Sigmoid colon (tissue), 7 donors: ENCODE results near the gene BOC. TPM values are rescaled to one million over a fixed set of nuclear protein-coding genes. Genes with fewer than 3 reads are reported as not detected.

Source experiments
- DNase-seq: peaks from one replicate; pipeline ENCODE4 v3.0.0-alpha.2; 2019
- H3K27ac ChIP-seq, 4 donors: fragments of 200-600 bp; sonication (generic); one replicate each; pipeline ENCODE4 v1.5.1; 2016 to 2019; ENCODE audit warnings: mild to moderate bottlenecking in 1 of 4
- H3K27me3 ChIP-seq, 3 donors: fragments of 200-600 bp; sonication (generic); one replicate each; pipeline ENCODE4 v1.5.1; 2019; ENCODE audit warnings: mild to moderate bottlenecking in 1 of 3
- H3K36me3 ChIP-seq, 4 donors: fragments of 200-600 bp; sonication (generic); one replicate each; pipeline ENCODE4 v1.5.1; 2016 to 2019
- H3K4me1 ChIP-seq, 4 donors: fragments of 200-600 bp; sonication (generic); one replicate each; pipeline ENCODE4 v1.5.1; 2017 to 2019
- H3K4me3 ChIP-seq, 4 donors: fragments of 200-600 bp; sonication (generic); one replicate each; pipeline ENCODE4 v1.5.1; 2017 to 2019; ENCODE audit warnings: mild to moderate bottlenecking in 2 of 4, moderate library complexity in 1 of 4
- H3K9me3 ChIP-seq, 4 donors: fragments of 200-600 bp in 3 of 4; sonication (generic) in 3 of 4; one replicate each; pipeline versions ENCODE4 v1.5.1 to v1.6.1; 2013 to 2019
- EP300 ChIP-seq, 4 donors: sonication (generic); formaldehyde crosslinking; IDR thresholded peaks; one replicate each; pipeline ENCODE4 v1.6.1; 2017; ENCODE audit warnings: antibody characterized with exemption in 4 of 4
- POLR2A ChIP-seq, 2 donors: fragments of 450-650 bp; IDR thresholded peaks; one replicate each; pipeline ENCODE4 v1.6.1; 2016; ENCODE audit warnings: antibody characterized with exemption in 2 of 2, mild to moderate bottlenecking in 2 of 2, moderate library complexity in 2 of 2
- POLR2AphosphoS5 ChIP-seq, 4 donors: sonication (generic); formaldehyde crosslinking; IDR thresholded peaks; one replicate each; pipeline ENCODE4 v1.6.1; 2017; ENCODE audit warnings: antibody characterized with exemption in 4 of 4
- WGBS, 2 donors: extraction: QIAGEN DNeasy Blood & Tissue Kit; methylation state at CpG; one replicate each; pipeline ENCODE4 v1.1.7; 2013; 5-methylcytosine and 5-hydroxymethylcytosine counted together
- intact Hi-C: fragments of 100-400 bp; cut with DNase I; formaldehyde crosslinking; loops from one replicate; pipeline ENCODE4 v1.15.1; 2023
- polyA plus RNA-seq, 3 donors: library from polyadenylated mRNA; stranded (reverse); fragments of 200-250 nt; gene quantifications; one replicate each; pipeline ENCODE4 v1.2.3, GENCODE V29; 2013
- total RNA-seq, 4 donors: library from RNA; depleted of rRNA; stranded (reverse); fragments of >200 nt; gene quantifications; one replicate each; pipeline ENCODE4 v1.1.0, GENCODE V29; 2016
- TF ChIP-seq, protein P1 (sequence below), 4 experiments: fragments of 450-650 bp in 3 of 4; fragments of 200-600 bp in 1 of 4; IDR thresholded peaks; one replicate each; pipeline ENCODE4 v1.5.1; 2016 to 2019; ENCODE audit warnings: antibody characterized with exemption in 4 of 4, mild to moderate bottlenecking in 3 of 4, moderate library complexity in 2 of 4
- donor health status: healthy with polysubstance abuse.
- donor health status: Bipolar disorder and iron deficiency.
- donor health status: healthy.

Gene BOC
- total and polyA plus RNA-seq, 7 donors = 1.6 to 122 (median 80.3) TPM

DNA sequence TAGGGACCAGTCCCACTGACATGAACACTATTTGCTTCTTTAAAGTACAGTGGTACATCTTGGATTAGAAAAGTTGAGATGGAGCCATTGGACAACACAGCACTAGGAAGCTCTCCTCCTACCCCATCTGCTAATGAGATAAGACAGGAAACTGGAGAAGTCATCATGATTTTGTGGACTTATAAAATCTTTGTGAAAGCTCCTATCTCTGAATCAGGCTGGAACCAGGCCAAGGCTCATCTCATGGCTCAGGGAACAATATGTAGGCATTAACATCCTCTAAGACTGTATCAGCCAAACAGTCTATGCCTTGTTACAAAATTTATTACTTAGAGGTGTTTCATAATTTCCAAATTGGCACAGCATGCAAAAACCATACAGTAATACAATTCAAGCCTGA lies 84.1 kb downstream of the BOC start:
- TF ChIP-seq, protein P1, sequence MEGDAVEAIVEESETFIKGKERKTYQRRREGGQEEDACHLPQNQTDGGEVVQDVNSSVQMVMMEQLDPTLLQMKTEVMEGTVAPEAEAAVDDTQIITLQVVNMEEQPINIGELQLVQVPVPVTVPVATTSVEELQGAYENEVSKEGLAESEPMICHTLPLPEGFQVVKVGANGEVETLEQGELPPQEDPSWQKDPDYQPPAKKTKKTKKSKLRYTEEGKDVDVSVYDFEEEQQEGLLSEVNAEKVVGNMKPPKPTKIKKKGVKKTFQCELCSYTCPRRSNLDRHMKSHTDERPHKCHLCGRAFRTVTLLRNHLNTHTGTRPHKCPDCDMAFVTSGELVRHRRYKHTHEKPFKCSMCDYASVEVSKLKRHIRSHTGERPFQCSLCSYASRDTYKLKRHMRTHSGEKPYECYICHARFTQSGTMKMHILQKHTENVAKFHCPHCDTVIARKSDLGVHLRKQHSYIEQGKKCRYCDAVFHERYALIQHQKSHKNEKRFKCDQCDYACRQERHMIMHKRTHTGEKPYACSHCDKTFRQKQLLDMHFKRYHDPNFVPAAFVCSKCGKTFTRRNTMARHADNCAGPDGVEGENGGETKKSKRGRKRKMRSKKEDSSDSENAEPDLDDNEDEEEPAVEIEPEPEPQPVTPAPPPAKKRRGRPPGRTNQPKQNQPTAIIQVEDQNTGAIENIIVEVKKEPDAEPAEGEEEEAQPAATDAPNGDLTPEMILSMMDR (IDR thresholded peaks at IDR 0.05) = no peak
- TF ChIP-seq EP300 (IDR thresholded peaks at IDR 0.05) (no peak), POLR2AphosphoS5 (IDR thresholded peaks at IDR 0.05) (no peak), POLR2A (IDR thresholded peaks at IDR 0.05) (no peak)
- intact Hi-C loops = loop anchor here (10.0 kb wide), 2 partner anchors 139 to 219 kb away; partner anchors contain the start of gene SPICE1
- Histone ChIP-seq H3K9me3 (no peaks in the 10 kb centered on the region), H3K4me3 (no peak overlapping the region), H3K27me3 (no peaks in the 10 kb centered on the region), H3K27ac (no peak overlapping the region), H3K4me1 (peaks cover 0 to 23% (median 17%) of the 10 kb centered on the region in 4 donors), H3K36me3 (no peaks in the 10 kb centered on the region)
- no peak for DNase-seq

DNA sequence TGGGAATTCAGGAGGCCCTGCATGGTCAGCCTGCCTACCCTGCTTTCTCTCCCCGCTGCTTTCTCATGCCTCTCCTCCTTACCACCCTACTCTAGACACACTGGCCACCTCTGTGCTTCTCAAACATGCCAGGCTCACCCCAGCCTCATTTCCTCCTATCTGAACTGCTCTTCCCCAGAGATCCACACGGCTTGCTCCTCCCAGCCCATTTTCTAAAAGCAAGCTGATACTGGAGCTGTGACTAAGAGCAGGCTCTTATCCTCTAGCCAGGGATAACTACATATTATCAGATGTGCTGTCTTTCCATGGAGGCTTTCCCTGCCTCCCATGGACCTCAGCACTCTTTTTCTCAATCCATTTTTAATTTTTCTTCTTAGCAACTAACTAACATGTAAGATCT lies 85.9 kb downstream of the BOC start:
- TF ChIP-seq, protein P1 (IDR thresholded peaks at IDR 0.05) = no peak
- TF ChIP-seq POLR2A (IDR thresholded peaks at IDR 0.05) (no peak), EP300 (IDR thresholded peaks at IDR 0.05) (no peak), POLR2AphosphoS5 (IDR thresholded peaks at IDR 0.05) (no peak)
- WGBS, 2 donors = 79 to 91% methylated on average over 2 of the region's 2 CpGs
- intact Hi-C loops = loop anchor here (10.0 kb wide), 2 partner anchors 138 to 218 kb away; partner anchors contain the start of gene SPICE1
- H3K4me3 ChIP-seq = no peak overlapping the region
- no peaks in the 10 kb centered on the region for H3K9me3 ChIP-seq
- no peak for DNase-seq
- H3K27ac ChIP-seq = no peak overlapping the region
- H3K4me1 ChIP-seq = peaks cover 0 to 5% (median 0%) of the 10 kb centered on the region in 4 donors
- no peaks in the 10 kb centered on the region for H3K36me3 ChIP-seq
- H3K27me3 ChIP-seq = no peaks in the 10 kb centered on the region

DNA sequence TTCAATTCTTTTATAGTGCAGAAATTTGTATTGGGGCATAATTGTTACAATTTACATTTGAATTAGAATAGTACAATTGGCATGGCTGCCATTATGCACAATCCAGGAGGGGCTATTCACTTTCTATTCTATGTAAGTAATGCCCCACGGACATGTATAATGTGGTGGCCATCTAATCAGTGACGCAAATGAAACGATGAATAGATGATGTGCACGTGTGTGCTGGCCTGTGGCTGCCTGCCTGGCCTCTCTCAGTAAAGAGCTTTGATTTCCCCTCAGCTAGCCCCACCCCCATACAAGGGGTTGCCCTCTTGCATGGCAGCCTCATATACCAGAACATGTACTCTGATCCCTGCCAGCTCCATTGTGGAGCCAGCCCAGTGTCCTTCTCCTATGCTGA lies 86.5 kb downstream of the BOC start:
- TF ChIP-seq EP300 (IDR thresholded peaks at IDR 0.05) = no peak
- no peak for TF ChIP-seq POLR2AphosphoS5 (IDR thresholded peaks at IDR 0.05)
- TF ChIP-seq POLR2A (IDR thresholded peaks at IDR 0.05) = no peak
- TF ChIP-seq, protein P1 (IDR thresholded peaks at IDR 0.05) = no peak
- H3K27ac ChIP-seq = no peak overlapping the region
- no peak overlapping the region for H3K4me3 ChIP-seq
- H3K9me3 ChIP-seq = no peaks in the 10 kb centered on the region
- H3K36me3 ChIP-seq = no peaks in the 10 kb centered on the region
- H3K4me1 ChIP-seq = no peaks in the 10 kb centered on the region
- intact Hi-C loops = loop anchor here (10.0 kb wide), 2 partner anchors 137 to 217 kb away; partner anchors contain the start of gene SPICE1
- H3K27me3 ChIP-seq = no peaks in the 10 kb centered on the region
- no peak for DNase-seq
- WGBS, 2 donors = 95 to 97% methylated on average over 4 of the region's 4 CpGs

DNA sequence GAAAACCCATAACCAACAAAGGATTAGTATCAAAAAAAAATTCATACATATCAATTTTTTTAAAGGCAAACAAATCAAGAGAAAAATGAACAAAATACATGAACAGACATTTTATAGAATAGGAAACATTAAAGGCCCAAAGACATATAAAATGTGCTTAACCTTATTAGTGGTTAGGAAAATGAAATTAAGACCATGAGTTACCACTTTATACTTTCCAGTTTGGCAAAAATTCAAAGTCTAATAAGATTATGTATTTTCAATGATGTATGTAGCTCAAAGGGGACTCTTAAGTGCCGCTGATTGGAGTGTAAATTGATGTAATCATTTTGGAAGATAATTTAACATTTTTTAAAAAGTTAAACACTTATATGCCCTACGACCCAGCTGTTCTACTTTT lies 89.2 kb downstream of the BOC start:
- TF ChIP-seq, protein P1 (IDR thresholded peaks at IDR 0.05) = no peak
- TF ChIP-seq EP300 (IDR thresholded peaks at IDR 0.05) (no peak), POLR2AphosphoS5 (IDR thresholded peaks at IDR 0.05) (no peak), POLR2A (IDR thresholded peaks at IDR 0.05) (no peak)
- 59 to 75% methylated on average over 2 of the region's 2 CpGs for WGBS, 2 donors
- no peak overlapping the region for H3K27ac ChIP-seq
- no peaks in the 10 kb centered on the region for H3K27me3 ChIP-seq
- H3K4me3 ChIP-seq = no peak overlapping the region
- no peak for DNase-seq
- H3K4me1 ChIP-seq = no peaks in the 10 kb centered on the region
- H3K36me3 ChIP-seq = peaks cover 0 to 5% (median 0%) of the 10 kb centered on the region in 4 donors
- intact Hi-C loops = no loop called here
- no peaks in the 10 kb centered on the region for H3K9me3 ChIP-seq

DNA sequence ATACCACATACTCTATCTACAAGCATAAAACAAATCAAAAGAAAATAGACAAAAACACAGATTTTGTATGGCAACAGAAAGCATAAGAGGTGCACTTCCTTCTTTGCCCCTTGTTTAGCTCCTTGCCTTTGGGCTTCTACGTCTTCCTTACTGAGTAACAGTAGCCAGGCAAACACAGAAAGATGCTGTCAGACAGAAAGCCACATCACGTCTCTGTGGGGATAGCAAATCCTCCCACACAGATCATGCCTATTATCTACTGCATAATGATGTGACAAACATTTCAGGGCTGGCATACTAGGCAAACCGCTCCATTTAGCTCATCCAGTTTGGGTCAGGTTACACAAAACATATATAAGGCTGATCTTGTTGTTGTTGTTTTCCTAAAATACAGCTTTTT lies 92.7 kb downstream of the BOC start:
- Histone ChIP-seq H3K36me3 (peaks cover 0 to 11% (median 2%) of the 10 kb centered on the region in 4 donors), H3K27me3 (no peaks in the 10 kb centered on the region), H3K4me1 (no peaks in the 10 kb centered on the region), H3K4me3 (no peak overlapping the region), H3K27ac (no peak overlapping the region), H3K9me3 (no peaks in the 10 kb centered on the region)
- intact Hi-C loops = no loop called here
- DNase-seq = no peak
- TF ChIP-seq, protein P1 (IDR thresholded peaks at IDR 0.05) = no peak
- TF ChIP-seq EP300 (IDR thresholded peaks at IDR 0.05) = no peak
- TF ChIP-seq POLR2AphosphoS5 (IDR thresholded peaks at IDR 0.05) = no peak
- TF ChIP-seq POLR2A (IDR thresholded peaks at IDR 0.05) = no peak
- 86 to 93% methylated on average over 3 of the region's 3 CpGs for WGBS, 2 donors
